Effector CD8-positive, alpha-beta T cell (primary cell): ENCODE results near the gene RNASE8.

ENCODE experiments used
- DNase-seq: peaks from one replicate; lab custom pipeline; 2025; lab: John Stamatoyannopoulos, UW

The RNASE8 gene

DNA sequence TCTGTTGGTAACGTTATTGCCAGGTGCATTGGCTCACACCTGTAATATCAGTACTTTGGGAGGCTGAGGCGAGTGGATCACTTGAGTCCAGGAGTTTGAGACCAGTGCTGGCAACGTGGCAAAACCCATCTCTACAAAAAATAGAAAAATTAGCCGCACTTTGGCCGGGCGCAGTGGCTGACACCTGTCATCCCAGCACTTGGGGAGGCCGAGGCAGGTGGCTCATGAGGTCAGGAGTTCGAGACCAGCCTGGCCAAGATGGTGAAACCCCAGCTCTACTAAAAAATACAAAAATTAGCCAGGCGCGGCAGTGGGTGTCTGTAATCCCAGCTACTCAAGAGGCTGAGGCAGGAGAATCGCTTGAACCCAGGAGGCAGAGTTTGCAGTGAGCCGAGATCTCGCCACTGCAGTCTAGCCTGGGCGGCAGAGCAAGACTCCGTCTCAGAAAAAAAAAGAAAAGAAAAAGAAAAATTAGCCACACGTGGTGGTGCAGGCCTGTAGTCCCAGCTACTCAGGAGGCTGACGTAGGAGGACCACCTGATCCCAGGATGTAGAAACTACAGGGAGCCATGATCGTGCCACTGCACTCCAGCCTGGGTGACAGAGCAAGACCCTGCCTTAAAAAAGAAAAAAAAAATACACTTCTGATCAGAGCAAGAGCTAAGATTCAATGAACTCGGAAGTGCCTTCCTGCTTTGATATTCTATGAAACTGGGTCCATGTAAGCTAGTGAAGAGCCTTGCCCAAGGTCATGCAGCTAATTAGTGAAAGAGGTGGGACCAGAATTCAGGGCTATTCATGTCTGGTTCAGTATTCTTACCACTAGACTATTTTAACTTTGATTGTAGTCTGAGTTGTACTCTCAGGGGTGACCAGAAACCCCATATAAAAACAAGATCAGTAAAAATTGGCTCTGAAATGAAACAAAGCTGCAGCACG lies 4.2 kb upstream of the RNASE8 start:
- no peak for DNase-seq

DNA sequence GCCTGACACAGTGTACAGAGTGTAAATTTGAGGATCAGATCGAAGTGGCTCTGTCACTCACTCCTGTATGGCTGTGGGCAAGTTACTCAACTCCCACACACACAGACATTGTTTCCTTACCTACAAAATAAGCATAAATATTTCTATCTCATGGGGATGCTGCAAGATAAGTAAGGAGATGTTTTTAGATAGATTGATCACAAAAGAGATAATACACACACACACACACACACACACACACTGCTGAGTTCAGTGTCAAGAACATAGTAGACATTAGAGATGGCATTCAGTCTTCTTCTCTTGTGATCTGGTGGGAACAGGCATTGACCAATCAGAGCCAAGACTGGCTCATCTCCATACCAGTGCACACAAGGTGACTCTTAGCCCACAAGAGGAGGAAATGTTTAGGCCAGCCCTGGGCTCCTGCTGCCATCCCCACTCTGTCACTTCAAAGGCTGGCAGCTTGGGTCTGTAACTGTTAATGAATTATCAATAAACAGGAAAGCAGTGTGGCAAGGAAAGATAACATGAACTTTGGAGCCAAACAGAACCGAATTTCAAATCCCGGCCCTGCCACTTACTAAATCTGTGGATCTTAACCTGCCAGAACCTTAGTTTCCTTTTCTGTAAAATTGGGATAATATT lies 3.4 kb upstream of the RNASE8 start:
- DNase-seq = no peak

DNA sequence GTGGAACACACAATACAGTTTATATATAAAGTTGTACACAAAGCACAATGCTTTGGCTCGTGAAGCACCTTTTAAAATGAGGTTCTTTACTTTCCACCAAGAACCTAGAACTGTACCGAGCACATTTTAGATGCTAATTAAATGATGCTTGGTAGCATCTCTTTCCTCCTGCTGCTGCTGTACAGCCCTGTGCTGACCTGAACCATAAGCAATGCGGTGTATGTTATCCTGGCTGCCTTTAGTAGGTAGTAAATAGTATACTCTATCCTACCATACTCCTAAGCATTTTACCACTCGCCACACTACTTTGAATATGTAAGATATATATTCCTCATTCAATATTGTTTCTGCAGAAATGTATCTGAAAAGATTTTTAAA lies 2.9 kb upstream of the RNASE8 start:
- DNase-seq = no peak

DNA sequence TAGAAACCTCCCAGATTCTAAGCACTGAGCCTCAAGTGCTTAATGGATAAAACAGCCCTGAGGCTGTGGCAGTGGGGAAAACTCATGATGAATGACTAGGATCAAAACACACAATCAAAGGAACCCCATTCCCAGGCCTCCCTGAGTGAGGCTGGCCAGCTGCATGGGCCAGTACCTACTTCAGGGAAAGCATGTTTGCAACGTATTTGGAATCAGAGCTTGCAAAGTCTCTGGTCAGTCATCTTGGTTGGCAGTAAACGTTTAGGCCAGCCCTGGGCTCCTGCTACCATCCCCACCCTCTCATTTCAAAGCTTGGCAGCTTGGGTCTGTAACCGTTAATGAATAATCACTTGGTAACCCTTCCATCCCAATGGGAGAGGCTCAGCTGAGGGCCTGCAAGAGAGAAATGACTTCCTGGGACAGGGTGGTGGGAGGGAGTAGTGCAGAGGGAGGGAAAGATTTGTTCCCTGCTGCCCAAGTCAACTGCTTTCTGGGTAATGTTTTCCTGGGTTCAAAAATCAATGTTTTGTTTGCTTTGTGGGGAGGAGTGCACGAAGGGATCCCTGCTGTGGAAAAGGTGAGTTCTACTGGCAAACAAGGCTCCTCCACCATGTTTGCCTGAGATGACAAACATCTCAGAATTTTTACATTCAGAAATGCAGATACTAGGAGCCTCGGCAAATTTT lies 2.0 kb upstream of the RNASE8 start:
- DNase-seq = no peak

DNA sequence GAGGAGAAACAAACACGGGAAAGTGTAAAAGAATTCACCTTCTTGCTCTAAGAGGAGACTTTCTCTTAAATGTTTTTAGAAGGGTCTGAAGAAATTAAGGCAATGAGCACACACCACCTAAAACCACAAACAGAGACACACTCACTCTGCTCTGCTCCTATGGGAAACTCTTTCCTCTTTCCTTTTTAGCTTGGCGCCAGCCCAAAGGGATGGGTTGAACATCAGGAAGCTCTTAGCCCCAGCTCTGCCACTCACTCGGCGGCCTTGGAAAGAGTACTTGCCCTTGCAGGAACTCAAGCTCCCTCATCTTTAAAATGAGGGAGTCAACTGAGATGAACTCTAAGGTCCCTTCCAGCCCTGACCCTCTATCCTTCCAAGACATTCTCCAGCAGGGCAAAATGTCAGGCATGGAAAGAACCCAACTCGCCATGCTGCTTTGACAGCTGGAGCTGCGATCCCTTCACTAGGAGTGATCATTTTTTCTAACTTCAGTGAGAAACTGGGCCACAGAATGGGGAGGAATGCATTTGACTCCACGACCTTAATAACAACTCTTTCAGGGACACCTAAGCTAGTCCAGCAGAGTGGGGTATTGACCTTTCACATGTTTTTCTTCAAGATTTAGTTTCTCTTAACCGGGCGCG lies 980 bp upstream of the RNASE8 start:
- no peak for DNase-seq

DNA sequence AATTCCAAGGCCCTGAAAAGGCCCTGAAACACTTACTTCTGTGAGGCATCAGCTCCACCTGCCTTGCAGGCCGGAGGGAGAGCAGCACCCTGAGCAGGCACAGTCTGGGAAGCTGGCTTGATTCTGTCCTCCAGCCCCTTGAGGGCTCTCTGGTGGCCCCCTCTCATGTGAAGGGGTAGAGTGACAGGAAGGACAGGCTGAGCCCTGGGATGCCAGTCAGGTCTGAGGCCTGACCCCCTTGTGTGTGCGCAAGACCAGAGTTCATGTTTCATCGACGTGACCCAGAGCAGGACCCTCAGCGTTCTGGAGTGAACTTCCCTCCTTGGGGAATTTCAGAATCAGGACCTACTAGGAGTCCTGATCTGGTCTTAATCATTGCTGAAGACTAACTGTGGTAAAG lies 1.3 kb downstream of the RNASE8 start:
- no peak for DNase-seq

DNA sequence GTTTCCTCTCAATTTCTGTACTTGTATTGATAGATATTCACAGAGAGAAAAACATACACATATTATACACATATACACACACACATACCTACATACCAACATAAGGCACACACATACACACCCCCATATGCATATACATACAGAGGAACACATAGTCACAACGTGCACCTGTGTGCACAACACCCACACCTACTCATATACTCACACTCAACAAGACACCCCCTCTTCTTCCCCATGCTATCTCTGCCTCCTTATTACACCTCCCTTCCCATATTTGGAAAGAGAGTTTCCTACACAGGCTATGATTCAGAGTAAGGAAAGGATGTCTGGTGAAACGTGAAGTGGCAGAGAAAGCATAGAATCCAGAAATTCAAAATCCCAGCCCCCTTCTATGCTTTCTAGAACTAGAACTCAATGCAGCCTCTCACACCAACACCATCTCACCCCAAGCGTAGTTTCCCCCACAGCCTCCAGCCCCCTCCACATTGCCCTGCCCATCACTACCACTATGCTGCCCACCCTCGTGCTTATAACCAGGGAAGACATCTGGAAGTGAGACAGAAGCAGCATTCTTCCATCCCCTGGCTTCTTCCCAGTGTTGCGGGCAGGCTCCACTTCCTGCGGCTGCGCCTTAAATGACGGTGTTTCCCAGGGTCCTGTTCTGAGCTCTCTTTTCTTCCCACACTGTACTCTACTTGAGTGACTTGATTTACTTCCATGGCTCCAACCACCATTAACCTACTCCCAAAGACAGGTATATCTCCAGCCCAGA lies 2.4 kb downstream of the RNASE8 start:
- no peak for DNase-seq

DNA sequence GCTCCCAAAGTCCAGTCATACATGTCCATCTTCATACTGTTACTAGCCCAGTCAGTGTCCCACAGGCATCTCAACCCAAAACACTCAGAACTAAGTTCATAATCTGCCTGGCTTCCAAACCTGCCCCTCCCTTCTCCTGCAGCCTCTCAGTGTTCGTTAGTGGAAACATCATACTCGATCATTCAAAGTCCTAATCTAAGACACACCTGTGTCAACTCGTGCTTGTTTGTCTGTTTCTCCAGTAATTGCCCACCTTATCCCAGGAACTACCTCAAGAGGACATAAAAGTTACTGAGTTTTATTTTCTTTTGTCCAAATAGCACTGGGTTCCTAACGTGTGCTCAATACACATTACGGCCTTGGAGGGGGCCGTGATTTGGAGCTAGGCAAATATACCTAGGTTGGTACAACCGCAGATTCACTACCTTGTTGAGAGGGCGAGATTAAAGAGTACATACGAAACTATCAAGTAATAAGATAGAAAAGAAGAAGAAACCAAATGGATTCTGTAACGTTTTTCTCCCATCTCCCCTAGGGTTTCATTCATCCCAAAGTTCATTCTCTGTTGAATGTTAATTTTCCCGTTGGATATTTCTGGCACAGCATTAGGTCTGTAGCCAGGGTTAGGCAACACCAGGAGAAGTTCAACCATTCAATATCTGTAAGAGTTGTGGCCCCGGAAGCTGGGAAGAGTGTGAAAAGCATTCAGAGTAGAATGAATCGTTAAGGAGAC lies 3.2 kb downstream of the RNASE8 start:
- DNase-seq = no peak

DNA sequence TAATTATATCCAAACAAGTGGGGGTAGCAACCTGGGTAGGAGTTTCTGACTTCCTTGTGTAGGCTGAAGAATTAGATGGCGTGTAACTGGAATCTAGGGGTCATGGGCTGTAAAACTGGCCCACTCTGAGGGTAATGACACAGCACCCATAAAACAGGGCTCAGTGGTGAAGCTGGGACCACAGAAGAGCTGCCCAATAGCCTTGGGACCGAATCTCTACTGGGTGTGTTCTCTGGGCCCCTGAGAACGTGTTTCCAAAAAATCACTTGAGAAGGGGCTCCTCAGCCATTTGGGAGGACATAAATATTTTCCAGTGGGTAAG lies 3.7 kb downstream of the RNASE8 start:
- DNase-seq = no peak

DNA sequence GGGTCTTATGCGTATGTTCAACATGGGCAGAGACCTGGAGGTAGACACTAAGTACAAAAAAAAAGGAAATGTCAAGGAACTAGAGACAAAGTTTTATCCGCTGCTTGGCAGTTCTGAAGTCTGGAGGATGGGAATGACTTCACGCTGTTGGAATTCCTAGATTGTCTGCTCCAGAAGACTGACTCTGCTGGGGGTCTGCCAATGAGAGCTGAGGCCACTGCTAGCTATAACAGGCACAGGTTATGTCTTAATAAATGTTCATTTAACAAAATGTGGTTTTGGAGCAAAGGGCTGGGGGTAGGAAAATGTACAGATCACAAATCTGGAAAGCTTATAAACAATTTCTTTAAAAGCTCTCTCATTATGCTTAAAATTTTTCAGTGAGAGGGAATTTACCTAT lies 5.9 kb downstream of the RNASE8 start:
- no peak for DNase-seq

DNA sequence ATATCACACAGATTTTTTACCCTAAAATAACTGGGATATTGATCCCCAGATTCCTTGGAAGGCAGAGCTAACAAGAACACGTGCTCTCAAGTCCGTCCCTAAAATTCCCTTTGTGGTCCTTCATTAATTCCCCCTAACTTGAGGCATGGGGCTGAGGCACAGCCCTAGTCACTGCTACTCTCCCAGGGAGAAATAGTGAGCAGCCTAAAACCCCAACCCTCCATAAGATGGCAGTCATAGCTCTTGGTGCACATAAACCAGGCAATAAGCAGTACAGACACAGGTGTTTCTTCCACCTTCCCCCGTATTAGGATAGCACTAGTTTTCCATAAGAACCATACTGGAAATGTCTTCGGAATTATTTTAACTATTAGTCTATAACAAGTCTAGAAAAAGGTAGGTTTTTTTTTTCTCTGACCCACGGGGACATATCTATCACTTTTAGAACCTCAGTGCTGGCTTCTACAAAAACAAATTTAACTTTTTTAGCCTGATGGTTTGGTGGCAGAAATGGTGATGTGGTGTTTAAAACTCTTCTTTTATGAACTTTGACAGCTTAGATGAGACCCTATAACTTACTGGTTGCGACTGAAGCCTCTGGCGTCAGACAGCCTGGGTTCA lies 9.4 kb downstream of the RNASE8 start:
- no peak for DNase-seq

DNA sequence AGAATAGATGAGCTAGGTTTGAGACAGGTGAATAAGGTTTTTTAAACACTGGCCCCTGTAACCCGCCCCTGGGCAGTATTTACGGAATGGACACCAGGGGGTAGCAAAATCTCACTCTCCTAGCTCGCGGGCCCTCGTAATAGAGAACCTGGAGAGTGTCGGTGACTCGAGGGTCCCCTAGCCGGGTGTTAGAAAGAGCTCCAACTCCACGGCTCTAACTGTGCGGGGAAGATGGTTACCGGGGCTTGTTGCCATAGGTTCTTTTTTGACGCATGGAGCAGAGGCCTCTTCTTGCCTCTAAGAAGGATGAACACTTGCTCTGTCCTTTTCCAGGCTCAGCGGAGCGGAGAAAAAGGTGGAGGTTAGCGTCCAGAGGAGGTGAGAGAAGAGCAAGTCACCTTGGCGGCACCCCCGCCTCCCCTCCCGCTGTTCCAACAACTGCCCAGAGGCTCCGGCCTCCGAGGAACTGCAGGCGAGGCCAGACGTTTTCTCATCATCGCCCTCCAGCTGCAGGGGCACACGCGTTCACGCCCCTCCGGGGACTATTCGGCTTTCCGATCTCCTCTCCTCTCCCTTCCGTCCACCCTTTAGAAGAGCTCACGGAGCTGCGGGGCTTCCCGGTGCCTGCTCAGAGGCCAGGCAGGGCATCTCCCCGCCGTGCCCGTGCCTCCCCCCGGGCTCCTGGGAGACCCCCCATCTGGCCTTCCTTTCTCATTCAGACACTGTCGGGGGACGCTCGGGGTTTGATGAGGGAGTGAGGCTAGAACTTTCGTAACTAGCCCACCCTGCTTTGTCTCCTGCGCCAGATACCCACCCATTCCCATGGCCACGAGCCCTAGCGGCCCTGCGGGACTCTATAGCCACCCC lies 11.1 kb downstream of the RNASE8 start:
- peak; percentile 25 for DNase-seq

DNA sequence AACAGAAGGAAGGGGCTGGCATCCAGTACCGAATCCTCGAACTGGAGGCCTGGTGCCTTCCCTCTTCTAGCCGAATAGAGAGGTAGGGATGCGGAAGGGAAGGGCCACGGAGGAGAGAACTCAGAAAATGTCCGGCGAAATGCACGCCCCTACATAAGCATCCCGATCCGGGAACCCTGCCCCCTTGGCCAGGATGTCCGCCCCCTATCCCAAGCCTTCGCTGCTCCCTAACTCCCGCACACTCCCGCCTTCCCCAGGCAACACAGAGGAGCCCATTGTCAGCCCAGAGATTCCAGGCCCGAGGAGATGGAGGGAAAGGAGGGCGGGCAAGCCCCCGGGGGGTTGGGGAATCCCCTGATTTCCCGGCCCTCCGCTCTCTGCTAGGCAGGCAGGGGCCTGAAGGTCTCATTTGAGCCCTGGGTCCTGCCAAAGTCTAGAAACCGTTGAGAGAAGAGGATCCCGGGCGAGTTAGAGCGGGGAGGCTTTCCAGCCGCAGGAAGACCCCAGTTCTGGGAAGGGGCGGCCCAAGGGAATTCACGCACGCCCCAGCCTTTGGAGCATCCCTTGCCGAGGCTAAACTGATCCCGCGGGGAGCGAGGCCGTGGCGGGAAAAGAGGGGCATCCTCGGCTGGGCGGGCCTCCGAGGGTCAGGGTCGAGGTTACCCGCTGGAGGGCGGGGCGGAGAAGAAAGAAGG lies 11.9 kb downstream of the RNASE8 start:
- peak; percentile 11 for DNase-seq

DNA sequence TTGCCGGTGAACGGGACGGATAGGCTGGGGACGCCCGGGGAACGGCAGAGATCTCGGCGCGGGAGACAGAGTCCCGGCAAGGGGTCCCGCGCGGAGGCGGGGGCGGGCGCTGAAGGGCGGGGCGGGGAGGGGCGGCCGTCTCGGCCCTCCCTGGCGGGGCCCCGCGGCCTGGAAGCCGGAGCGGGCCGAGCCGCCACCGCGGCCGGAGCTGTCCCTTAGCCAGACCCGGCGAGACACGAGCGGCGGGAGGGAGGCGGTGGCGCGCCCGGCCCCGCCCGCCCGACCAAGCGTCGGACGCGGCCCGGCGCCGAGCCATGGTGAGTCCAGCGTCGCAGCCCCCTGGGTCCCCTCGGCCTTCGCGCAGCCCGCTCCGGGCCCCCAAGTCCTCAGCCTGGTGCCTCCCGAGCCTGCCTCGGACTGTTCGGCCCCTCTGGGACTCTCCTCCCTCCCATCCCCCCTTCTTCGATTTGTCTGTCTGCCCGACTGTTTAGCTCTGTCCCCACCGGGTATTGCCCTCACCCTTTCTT lies 12.5 kb downstream of the RNASE8 start, which contains the start of gene ARHGEF40:
ARHGEF40 (plus strand) TSS at position 222 of the 527 bp plus-strand sequence; CDS start at position 315, 93 bp downstream.
- no peak for DNase-seq

DNA sequence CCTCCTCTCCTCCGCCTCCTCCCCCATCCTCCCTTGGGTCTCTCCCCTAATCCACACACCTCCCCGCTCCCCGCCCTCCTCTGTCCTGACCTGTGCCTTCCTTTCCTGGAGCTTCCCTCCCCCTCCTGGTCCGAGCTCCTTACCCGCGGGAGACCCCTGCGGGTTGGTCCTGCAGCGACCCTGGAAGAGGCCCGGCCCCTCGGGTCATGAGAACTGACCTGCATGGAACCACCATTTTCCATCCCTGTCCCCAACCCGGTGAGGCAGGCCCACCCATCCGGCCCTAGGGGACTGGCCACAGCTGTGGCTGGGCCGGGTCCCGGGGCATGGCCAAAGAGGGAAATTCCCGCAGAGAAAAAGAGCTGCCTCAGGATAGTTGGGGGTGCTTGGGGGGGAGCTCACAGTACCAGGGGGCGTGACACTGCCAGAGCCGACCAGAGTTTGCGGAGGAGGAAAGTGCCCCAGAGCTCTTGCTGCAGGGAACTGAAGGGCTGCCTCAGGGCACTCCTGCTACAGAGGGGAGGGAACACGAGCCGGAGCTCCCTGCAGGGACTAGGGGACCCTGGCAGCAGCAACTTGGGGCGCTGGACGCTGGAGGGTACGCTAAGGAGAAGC lies 13.1 kb downstream of the RNASE8 start:
- DNase-seq = no peak

DNA sequence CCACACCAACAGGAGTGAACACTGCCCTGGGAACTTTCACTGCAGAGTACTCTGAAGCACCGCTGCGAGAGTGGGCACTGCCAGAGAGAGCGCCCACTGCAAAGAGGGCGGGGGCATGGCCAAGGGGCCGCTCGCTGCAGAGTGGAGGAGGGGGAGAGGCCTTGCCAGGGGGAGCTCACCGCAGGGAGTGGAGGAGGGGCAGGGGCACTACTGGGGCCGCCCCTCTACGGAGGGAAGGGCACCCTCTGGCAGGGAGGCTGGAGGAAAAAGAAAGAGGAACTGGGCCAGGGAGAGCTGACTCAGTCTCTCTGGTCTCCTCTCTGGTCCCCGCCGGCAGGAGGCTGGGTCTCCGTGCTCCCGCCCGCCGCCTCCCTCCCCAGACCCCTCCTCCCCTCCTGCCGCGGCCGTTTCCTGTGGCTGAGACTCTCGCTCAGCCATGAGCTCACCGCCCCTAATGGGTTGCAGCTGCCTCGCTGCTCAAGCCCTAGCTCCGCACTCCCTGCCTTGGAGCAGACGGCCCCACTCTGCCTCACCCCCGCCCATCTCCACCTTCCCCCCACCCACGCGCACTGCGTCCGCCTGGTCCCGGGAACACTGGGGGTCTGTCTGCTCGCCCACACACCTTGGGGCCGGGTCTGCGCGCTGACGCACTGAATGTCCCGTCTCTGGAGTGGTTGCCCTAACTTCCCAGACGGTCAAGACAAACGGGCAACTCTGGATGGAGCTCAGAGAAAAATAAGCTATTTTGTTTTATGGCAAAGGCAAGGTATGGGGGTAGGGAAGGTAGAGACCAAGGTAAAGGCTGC lies 13.8 kb downstream of the RNASE8 start:
- peak; percentile 6 for DNase-seq

DNA sequence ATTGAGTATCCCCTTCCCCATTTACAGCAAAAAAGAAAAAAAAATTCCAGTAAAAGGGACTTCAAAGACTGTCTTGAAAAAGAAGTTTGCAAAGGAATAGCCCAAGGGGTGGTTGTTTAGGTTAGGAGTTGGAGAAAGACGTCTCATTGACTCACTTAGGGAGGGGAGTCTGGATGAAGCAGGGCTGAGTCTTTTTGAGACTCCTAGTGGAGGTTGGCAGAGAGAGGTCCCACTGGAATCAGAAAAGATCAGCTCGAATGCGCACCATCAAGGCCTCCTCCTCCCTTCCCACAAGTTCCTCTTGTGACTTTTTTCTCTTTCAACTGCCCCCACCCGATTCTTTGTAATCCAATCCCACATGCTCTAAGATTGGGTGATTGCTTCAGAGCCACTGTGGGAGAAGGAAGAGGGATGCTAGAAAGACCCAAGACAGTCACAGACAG lies 14.4 kb downstream of the RNASE8 start:
- DNase-seq = no peak
